Measurements from ENCODE around the gene MSRB2.

The MSRB2 gene

DNA sequence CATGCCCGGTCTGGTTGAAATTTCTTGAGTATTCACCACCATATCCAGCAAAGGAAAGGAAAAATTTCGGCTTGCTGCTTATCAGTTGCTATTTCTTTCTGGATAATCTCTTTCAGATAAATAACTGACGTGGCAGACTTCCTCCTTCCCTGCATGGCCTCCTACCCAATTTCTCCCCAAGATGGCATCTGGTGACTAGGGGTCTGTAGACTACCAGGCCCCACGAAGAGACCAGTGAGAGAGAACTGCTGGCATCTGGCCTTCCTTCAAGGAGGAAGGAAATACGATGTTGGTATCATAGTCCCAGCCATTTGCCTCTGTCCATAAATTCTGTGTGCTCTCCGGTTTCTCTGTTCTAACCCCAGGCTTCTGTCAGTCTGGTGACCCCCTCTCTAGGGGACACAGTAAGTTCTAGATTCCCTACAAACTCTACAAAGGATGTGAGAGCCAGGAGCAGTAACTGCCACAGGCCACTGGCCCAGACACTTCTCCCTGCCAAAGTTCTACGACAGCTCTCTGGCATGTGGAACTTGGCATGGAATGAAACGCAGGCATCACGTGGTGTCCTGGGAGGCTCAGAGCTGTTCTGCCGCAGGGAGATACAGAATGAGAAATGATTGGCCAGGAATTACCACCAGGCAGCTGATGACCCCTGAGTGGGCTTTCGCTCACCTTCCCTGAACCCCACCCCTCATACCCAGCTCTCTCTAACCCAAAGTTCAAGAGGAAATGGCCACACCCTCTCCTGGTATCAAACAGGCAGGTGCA, 30.0 kb upstream of the MSRB2 start:
- Histone ChIP-seq H3K9ac (ENCODE audit: low read depth, low read length) (no peak overlapping the region), H3K4me3 (ENCODE audit: low read depth in 1 of 2, low read length in 2 of 2) (no peak overlapping the region), H4K20me1 (ENCODE audit: insufficient read depth, low read length) (no peaks in the 10 kb centered on the region), H2AFZ (ENCODE audit: low read depth, low read length) (no peak overlapping the region), H3K36me3 (ENCODE audit: insufficient read depth, low read length) (no peaks in the 10 kb centered on the region), H3K79me2 (ENCODE audit: insufficient read depth, low read length) (no peaks in the 10 kb centered on the region), H3K27me3 (ENCODE audit: insufficient read depth, low read length, poor library complexity) (peaks cover 5% of the 10 kb centered on the region), H3K4me2 (ENCODE audit: insufficient read depth, low read length) (no peak overlapping the region), H3K9me3 (ENCODE audit: insufficient read depth, low read length, severe bottlenecking) (no peaks in the 10 kb centered on the region), H3K4me1 (ENCODE audit: insufficient read depth, low read length) (no peaks in the 10 kb centered on the region), H3K27ac (ENCODE audit: low read length) (no peak overlapping the region)
- TF ChIP-seq EZH2 (IDR thresholded peaks at IDR 0.05; ENCODE audit: borderline replicate concordance, low read depth, low read length, severe bottlenecking) = no peak
- TF ChIP-seq, protein P1, sequence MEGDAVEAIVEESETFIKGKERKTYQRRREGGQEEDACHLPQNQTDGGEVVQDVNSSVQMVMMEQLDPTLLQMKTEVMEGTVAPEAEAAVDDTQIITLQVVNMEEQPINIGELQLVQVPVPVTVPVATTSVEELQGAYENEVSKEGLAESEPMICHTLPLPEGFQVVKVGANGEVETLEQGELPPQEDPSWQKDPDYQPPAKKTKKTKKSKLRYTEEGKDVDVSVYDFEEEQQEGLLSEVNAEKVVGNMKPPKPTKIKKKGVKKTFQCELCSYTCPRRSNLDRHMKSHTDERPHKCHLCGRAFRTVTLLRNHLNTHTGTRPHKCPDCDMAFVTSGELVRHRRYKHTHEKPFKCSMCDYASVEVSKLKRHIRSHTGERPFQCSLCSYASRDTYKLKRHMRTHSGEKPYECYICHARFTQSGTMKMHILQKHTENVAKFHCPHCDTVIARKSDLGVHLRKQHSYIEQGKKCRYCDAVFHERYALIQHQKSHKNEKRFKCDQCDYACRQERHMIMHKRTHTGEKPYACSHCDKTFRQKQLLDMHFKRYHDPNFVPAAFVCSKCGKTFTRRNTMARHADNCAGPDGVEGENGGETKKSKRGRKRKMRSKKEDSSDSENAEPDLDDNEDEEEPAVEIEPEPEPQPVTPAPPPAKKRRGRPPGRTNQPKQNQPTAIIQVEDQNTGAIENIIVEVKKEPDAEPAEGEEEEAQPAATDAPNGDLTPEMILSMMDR (IDR thresholded peaks at IDR 0.05; ENCODE audit: borderline replicate concordance, extremely low read depth, low read length, poor library complexity, severe bottlenecking) = no peak
- ATAC-seq (ENCODE audit: insufficient read depth, low read depth) (no peak), DNase-seq (no peak)

DNA sequence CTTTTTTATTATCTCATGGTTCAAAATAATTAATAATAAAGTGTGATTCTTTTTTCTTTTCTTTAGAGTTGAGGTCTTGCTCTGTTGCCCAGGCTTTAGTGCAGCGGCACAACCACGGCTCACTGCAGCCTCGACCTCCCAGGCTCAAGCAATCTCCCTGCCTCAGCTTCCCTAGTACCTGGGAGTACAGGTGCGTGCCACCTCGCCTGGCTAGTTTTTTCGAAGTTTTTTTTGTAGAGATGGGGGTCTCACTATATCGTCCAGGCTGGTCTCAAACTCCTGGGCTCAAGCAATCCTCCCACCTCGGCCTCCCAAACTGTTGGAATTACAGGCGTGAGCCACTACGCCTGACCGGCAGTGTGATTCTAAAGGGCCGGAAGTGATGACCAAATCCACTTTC, 28.0 kb upstream of the MSRB2 start:
- ATAC-seq (ENCODE audit: insufficient read depth, low read depth) (no peak), DNase-seq (no peak)
- no peaks in the 10 kb centered on the region for H3K27me3 ChIP-seq (ENCODE audit: insufficient read depth, low read length, poor library complexity)
- H3K79me2 ChIP-seq (ENCODE audit: insufficient read depth, low read length) = no peaks in the 10 kb centered on the region
- H3K9me3 ChIP-seq (ENCODE audit: insufficient read depth, low read length, severe bottlenecking) = no peaks in the 10 kb centered on the region
- TF ChIP-seq EZH2 (IDR thresholded peaks at IDR 0.05; ENCODE audit: borderline replicate concordance, low read depth, low read length, severe bottlenecking) = no peak
- TF ChIP-seq, protein P1 (IDR thresholded peaks at IDR 0.05; ENCODE audit: borderline replicate concordance, extremely low read depth, low read length, poor library complexity, severe bottlenecking) = no peak
- no peaks in the 10 kb centered on the region for H4K20me1 ChIP-seq (ENCODE audit: insufficient read depth, low read length)
- no peak overlapping the region for H3K4me3 ChIP-seq (ENCODE audit: low read depth in 1 of 2, low read length in 2 of 2)
- H3K4me2 ChIP-seq (ENCODE audit: insufficient read depth, low read length) = no peak overlapping the region
- no peak overlapping the region for H3K9ac ChIP-seq (ENCODE audit: low read depth, low read length)
- no peak overlapping the region for H2AFZ ChIP-seq (ENCODE audit: low read depth, low read length)
- H3K36me3 ChIP-seq (ENCODE audit: insufficient read depth, low read length) = no peaks in the 10 kb centered on the region
- H3K4me1 ChIP-seq (ENCODE audit: insufficient read depth, low read length) = no peaks in the 10 kb centered on the region
- no peak overlapping the region for H3K27ac ChIP-seq (ENCODE audit: low read length)

DNA sequence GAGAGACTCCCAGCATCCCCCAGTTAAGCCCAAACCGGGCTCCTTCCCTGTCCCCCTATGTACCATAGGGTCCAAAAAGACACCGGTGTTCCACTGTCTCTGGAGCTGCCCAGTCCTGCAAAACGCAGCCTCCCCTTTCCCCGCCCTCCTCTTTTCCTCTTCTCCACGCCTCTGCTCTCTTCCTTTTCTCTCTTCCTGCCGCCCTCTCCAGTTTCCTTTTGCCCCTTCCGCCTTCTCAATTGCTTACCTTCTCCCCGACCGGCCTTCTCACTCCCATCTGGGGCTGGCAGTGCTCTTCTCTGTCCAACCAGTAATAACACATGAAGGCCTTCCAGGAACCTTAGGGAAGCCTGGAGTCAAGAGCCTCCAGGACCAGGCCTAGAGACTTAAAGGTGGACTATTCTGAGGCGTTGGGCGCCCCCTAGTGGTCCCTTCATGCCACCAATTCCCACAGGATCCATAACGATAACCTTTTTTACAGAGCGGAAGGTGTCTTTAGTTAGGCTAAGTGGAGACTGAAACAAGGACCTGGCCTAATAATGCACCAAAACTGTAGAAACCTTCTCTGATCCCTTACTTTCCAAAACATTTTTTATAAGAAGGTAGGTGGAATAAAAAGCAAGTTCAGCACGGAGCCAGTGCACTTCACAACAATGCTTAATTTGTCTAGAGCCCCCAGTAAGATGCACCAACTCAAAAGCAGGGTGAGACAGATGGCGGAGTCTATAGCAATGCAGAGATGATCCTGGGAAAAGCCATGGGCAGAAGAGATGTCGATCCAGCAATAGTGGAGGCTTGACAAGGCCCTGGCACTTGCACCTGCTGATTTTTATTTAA, 27.2 kb upstream of the MSRB2 start:
- no peaks in the 10 kb centered on the region for H3K4me1 ChIP-seq (ENCODE audit: insufficient read depth, low read length)
- TF ChIP-seq EZH2 (IDR thresholded peaks at IDR 0.05; ENCODE audit: borderline replicate concordance, low read depth, low read length, severe bottlenecking) = no peak
- TF ChIP-seq, protein P1 (IDR thresholded peaks at IDR 0.05; ENCODE audit: borderline replicate concordance, extremely low read depth, low read length, poor library complexity, severe bottlenecking) = peak; percentile 86
- H3K9me3 ChIP-seq (ENCODE audit: insufficient read depth, low read length, severe bottlenecking) = no peaks in the 10 kb centered on the region
- H3K79me2 ChIP-seq (ENCODE audit: insufficient read depth, low read length) = no peaks in the 10 kb centered on the region
- no peaks in the 10 kb centered on the region for H3K27me3 ChIP-seq (ENCODE audit: insufficient read depth, low read length, poor library complexity)
- H3K4me2 ChIP-seq (ENCODE audit: insufficient read depth, low read length) = no peak overlapping the region
- peak; percentile 93 for ATAC-seq (ENCODE audit: insufficient read depth, low read depth)
- H2AFZ ChIP-seq (ENCODE audit: low read depth, low read length) = peak overlapping the region; percentile 67
- no peak overlapping the region for H3K4me3 ChIP-seq (ENCODE audit: low read depth in 1 of 2, low read length in 2 of 2)
- H3K27ac ChIP-seq (ENCODE audit: low read length) = no peak overlapping the region
- H3K9ac ChIP-seq (ENCODE audit: low read depth, low read length) = no peak overlapping the region
- H3K36me3 ChIP-seq (ENCODE audit: insufficient read depth, low read length) = no peaks in the 10 kb centered on the region
- H4K20me1 ChIP-seq (ENCODE audit: insufficient read depth, low read length) = no peaks in the 10 kb centered on the region
- peak; percentile 61 for DNase-seq
